Measurements from ENCODE around the gene IL17REL.

GRCh38 chr22:49949914-49950292 is 62.7 kb downstream of the IL17REL start:
- TF ChIP-seq, protein P1, sequence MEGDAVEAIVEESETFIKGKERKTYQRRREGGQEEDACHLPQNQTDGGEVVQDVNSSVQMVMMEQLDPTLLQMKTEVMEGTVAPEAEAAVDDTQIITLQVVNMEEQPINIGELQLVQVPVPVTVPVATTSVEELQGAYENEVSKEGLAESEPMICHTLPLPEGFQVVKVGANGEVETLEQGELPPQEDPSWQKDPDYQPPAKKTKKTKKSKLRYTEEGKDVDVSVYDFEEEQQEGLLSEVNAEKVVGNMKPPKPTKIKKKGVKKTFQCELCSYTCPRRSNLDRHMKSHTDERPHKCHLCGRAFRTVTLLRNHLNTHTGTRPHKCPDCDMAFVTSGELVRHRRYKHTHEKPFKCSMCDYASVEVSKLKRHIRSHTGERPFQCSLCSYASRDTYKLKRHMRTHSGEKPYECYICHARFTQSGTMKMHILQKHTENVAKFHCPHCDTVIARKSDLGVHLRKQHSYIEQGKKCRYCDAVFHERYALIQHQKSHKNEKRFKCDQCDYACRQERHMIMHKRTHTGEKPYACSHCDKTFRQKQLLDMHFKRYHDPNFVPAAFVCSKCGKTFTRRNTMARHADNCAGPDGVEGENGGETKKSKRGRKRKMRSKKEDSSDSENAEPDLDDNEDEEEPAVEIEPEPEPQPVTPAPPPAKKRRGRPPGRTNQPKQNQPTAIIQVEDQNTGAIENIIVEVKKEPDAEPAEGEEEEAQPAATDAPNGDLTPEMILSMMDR (IDR thresholded peaks at IDR 0.05): no peak
- TF ChIP-seq POLR2A (IDR thresholded peaks at IDR 0.05): no peak

Measured in lower leg skin (tissue), 3 donors.